AG10803 (cell line): Measurements from ENCODE around the gene MTA2.
"Not testable (repeated sequence)": the region's sequence is repeated elsewhere in the genome, so short reads cannot be mapped to it uniquely, and the experiment has no call there.

Experiments
- DNase-seq: peaks from one replicate; pipeline ENCODE4 v3.0.0; 2010; ENCODE audit warnings: low read depth
- H3K4me3 ChIP-seq: 2 replicates; pipeline ENCODE4 v1.5.1; 2011; ENCODE audit warnings: mild to moderate bottlenecking, low read length, control low read depth
- CTCF ChIP-seq: conservative IDR thresholded peaks from 2 replicates; pipeline ENCODE4 v1.5.1; 2011; ENCODE audit warnings: mild to moderate bottlenecking, low read length, control low read depth, inconsistent platforms

Gene MTA2

GRCh38 chr11:62554387-62555167 is 47.1 kb downstream of the MTA2 start:
- TF ChIP-seq CTCF: no peak
- no peak for DNase-seq
- H3K4me3 ChIP-seq: peak overlapping the region; percentile 52

- peak overlapping the region; percentile 52 for H3K4me3 ChIP-seq
- no peak for TF ChIP-seq CTCF
- DNase-seq: peak; percentile 83
Observed at GRCh38 chr11:62553839-62554361, 47.8 kb downstream of the MTA2 start.

GRCh38 chr11:62553080-62553838 is 48.4 kb downstream of the MTA2 start:
- no peak for TF ChIP-seq CTCF
- DNase-seq: peak; percentile 97
- H3K4me3 ChIP-seq: peak overlapping the region; percentile 52

- H3K4me3 ChIP-seq: peak overlapping the region; percentile 52
- DNase-seq: peak; percentile 69
- TF ChIP-seq CTCF: no peak
Observed at GRCh38 chr11:62552485-62553079, 49.1 kb downstream of the MTA2 start.

GRCh38 chr11:62550478-62550877 is 51.2 kb downstream of the MTA2 start:
- not testable (repeated sequence) for DNase-seq, H3K4me3 ChIP-seq

- DNase-seq: no peak
Observed at GRCh38 chr11:62548545-62549335, 52.9 kb downstream of the MTA2 start.

More at GRCh38 chr11:62548545-62549335, 52.9 kb downstream of the MTA2 start:
- H3K4me3 ChIP-seq: no peak overlapping the region
- TF ChIP-seq CTCF: no peak
